Activated B cell treated with CpG ODN at 0.5 μM for 24 hours (primary cell): Measurements from ENCODE around the gene TFDP1. TPM values are rescaled to one million over a fixed set of nuclear protein-coding genes. Genes with fewer than 3 reads are reported as not detected.

ENCODE experiments used
- ATAC-seq: fragments of 200-7000 bp; cut with Tn5 transposase; one replicate; pipeline ENCODE4 v1.10.0; 2021; ENCODE audit warnings: low read depth, mild to moderate bottlenecking, moderate library complexity
- CTCF ChIA-PET: fragments of 350-600 bp; sonication (Branson Sonifier 250); formaldehyde crosslinking; loops from one replicate; lab custom pipeline; 2021; ENCODE audit warnings: antibody characterized with exemption; lab: Charles Lee
- POLR2A ChIA-PET: fragments of 350-600 bp; sonication (Branson Sonifier 250); formaldehyde crosslinking; loops from one replicate; lab custom pipeline; 2021; ENCODE audit warnings: antibody characterized with exemption; lab: Charles Lee
- DNase-seq: peaks from one replicate; pipeline ENCODE4 v3.0.0; 2022
- H3K27ac Mint-ChIP-seq: one replicate; pipeline ENCODE4 v1.8.0; 2020; ENCODE audit warnings: mixed read lengths
- H3K27me3 Mint-ChIP-seq: one replicate; pipeline ENCODE4 v1.8.0; 2021; ENCODE audit warnings: mixed read lengths
- H3K36me3 Mint-ChIP-seq: one replicate; pipeline ENCODE4 v1.8.0; 2021; ENCODE audit warnings: low read depth, mixed read lengths
- H3K4me1 Mint-ChIP-seq: one replicate; pipeline ENCODE4 v1.8.0; 2021; ENCODE audit warnings: mixed read lengths
- H3K4me3 Mint-ChIP-seq: one replicate; pipeline ENCODE4 v1.8.0; 2020; ENCODE audit warnings: mild to moderate bottlenecking, mixed read lengths
- H3K9me3 Mint-ChIP-seq: one replicate; pipeline ENCODE4 v1.8.0; 2020; ENCODE audit warnings: mixed read lengths
- CTCF ChIP-seq: fragments of 200-600 bp; IDR thresholded peaks from one replicate; pipeline ENCODE4 v1.8.0; 2022; ENCODE audit warnings: antibody characterized with exemption, mild to moderate bottlenecking
- intact Hi-C: fragments of 100-400 bp; cut with micrococcal nuclease; formaldehyde crosslinking; loops from one replicate; pipeline ENCODE4 v1.15.1; 2024
- total RNA-seq: library from RNA; stranded (reverse); gene quantifications from 2 replicates; pipeline ENCODE4 v1.2.3, GENCODE V29; 2022

The TFDP1 gene
- total RNA-seq, 1 donor from 2014 or later: 54.3 TPM

GRCh38 chr13:113581871-113582270 lies 2.7 kb upstream of the TFDP1 start:
- H3K9me3 Mint-ChIP-seq: peaks cover 7% of the 10 kb centered on the region

GRCh38 chr13:113582841-113583631 lies 1.5 kb upstream of the TFDP1 start:
- intact Hi-C loops: no loop called here
- DNase-seq (peak; percentile 12), ATAC-seq (no peak)
- TF ChIP-seq CTCF: no peak
- ChIA-PET CTCF (no interaction called here), POLR2A (no interaction called here)
- Mint-ChIP-seq H3K36me3 (peaks cover 13% of the 10 kb centered on the region), H3K4me3 (peak overlapping the region; percentile 64), H3K4me1 (peaks cover 22% of the 10 kb centered on the region), H3K27me3 (no peaks in the 10 kb centered on the region), H3K27ac (peak overlapping the region; percentile 50), H3K9me3 (peaks cover 2% of the 10 kb centered on the region)

More at GRCh38 chr13:113581871-113582270, 2.7 kb upstream of the TFDP1 start:
- DNase-seq (no peak), ATAC-seq (no peak)
- POLR2A ChIA-PET: no interaction called here
- Mint-ChIP-seq H3K4me3 (peak overlapping the region; percentile 16), H3K4me1 (peaks cover 17% of the 10 kb centered on the region), H3K27me3 (no peaks in the 10 kb centered on the region), H3K36me3 (peaks cover 9% of the 10 kb centered on the region), H3K27ac (no peak overlapping the region)
- intact Hi-C loops: no loop called here
- TF ChIP-seq CTCF: no peak
- CTCF ChIA-PET: no interaction called here

GRCh38 chr13:113584870-113585671 lies 518 bp downstream of the TFDP1 start:
- Mint-ChIP-seq H3K36me3 (peaks cover 24% of the 10 kb centered on the region), H3K27ac (peak overlapping the region; percentile 60), H3K4me1 (peaks cover 28% of the 10 kb centered on the region), H3K4me3 (peak overlapping the region; percentile 86), H3K9me3 (no peaks in the 10 kb centered on the region), H3K27me3 (no peaks in the 10 kb centered on the region)
- ChIA-PET POLR2A (no interaction called here), CTCF (no interaction called here)
- ATAC-seq: peak; percentile 40
- peak; percentile 40 for DNase-seq
- intact Hi-C loops: no loop called here
- no peak for TF ChIP-seq CTCF

GRCh38 chr13:113585896-113586295 lies 1.3 kb downstream of the TFDP1 start:
- Mint-ChIP-seq H3K27me3 (no peaks in the 10 kb centered on the region), H3K9me3 (no peaks in the 10 kb centered on the region), H3K27ac (peak overlapping the region; percentile 60), H3K4me1 (peaks cover 28% of the 10 kb centered on the region), H3K4me3 (peak overlapping the region; percentile 86), H3K36me3 (peaks cover 25% of the 10 kb centered on the region)
- DNase-seq (no peak), ATAC-seq (no peak)
- POLR2A ChIA-PET: no interaction called here
- TF ChIP-seq CTCF: no peak
- intact Hi-C loops: no loop called here
- CTCF ChIA-PET: no interaction called here
